Retinal pigment epithelial cell (primary cell): ENCODE measurements around the gene KRT79.

ENCODE experiments used
- DNase-seq: peaks from one replicate; pipeline ENCODE4 v3.0.0-alpha.2; 2010; ENCODE audit warnings: low read depth
- H3K4me3 ChIP-seq: 2 replicates; pipeline ENCODE4 v1.5.1; 2011; ENCODE audit warnings: mild to moderate bottlenecking, low read length, control low read depth, moderate library complexity
- TF ChIP-seq, protein P1 (sequence below): conservative IDR thresholded peaks from 2 replicates; pipeline ENCODE4 v1.5.1; 2011; ENCODE audit warnings: low read depth, low read length, control low read depth, inconsistent platforms

Gene KRT79

DNA sequence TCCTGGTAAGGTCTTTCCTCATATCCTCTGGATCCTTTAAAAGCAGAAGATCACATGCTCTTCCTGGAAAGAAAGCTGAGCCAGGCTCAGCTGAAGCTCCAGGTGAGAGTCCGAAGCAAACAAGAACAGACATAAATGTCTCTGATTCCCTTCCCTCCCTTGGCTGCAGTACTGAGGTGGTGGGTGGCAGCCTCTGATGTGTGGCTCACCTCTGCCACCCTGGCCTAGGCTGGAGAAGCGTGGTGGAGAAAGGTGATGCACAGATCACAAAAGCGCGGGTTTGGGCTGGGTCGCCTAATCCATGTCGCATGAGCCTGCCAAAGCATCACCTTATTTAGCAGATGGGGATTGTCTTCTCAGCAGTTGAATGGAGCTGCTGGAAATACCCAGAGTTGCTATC lies 54.2 kb downstream of the KRT79 start:
- DNase-seq = no peak
- no peak overlapping the region for H3K4me3 ChIP-seq
- TF ChIP-seq, protein P1, sequence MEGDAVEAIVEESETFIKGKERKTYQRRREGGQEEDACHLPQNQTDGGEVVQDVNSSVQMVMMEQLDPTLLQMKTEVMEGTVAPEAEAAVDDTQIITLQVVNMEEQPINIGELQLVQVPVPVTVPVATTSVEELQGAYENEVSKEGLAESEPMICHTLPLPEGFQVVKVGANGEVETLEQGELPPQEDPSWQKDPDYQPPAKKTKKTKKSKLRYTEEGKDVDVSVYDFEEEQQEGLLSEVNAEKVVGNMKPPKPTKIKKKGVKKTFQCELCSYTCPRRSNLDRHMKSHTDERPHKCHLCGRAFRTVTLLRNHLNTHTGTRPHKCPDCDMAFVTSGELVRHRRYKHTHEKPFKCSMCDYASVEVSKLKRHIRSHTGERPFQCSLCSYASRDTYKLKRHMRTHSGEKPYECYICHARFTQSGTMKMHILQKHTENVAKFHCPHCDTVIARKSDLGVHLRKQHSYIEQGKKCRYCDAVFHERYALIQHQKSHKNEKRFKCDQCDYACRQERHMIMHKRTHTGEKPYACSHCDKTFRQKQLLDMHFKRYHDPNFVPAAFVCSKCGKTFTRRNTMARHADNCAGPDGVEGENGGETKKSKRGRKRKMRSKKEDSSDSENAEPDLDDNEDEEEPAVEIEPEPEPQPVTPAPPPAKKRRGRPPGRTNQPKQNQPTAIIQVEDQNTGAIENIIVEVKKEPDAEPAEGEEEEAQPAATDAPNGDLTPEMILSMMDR = no peak

DNA sequence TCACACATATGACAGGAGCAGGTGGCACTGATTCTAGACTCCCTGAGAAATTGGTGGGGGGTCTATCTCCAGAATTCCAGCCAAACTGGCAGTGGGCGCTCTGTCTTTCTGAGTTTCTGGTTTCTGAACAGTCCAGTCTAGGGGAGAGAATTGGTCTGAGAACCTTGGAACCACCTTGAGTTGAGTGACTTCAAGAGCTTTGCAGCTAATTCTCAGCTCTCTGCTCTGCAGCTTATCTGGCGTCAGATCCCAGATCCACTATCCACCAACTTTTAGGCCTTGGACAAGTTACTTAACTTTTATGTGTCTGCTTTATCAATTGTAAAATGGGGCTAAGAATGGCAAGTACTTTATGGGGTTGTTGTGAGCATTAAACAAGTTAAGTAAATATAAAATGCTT lies 55.3 kb downstream of the KRT79 start:
- H3K4me3 ChIP-seq = no peak overlapping the region
- no peak for DNase-seq
- TF ChIP-seq, protein P1 = no peak

DNA sequence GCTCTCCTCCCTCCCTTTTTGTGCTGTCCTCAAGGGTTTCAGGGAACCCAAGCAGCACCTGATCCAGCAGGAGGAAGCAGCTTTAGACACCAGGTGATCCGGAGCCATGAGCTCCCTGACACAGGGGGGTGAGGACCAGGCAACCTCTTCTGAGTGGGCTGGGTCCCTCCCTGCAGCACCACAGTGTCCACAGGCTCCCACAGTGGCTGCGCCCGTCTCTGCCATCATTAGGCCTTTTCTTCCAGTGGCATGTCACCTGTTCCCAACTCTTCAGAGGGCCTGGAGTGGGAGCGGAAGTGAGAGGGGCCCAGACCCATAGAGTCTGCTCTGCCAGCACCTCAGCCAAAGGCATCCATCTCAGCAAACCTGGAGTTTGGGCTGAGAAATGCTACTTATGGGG lies 56.5 kb downstream of the KRT79 start:
- H3K4me3 ChIP-seq = no peak overlapping the region
- TF ChIP-seq, protein P1 = no peak
- DNase-seq = no peak

DNA sequence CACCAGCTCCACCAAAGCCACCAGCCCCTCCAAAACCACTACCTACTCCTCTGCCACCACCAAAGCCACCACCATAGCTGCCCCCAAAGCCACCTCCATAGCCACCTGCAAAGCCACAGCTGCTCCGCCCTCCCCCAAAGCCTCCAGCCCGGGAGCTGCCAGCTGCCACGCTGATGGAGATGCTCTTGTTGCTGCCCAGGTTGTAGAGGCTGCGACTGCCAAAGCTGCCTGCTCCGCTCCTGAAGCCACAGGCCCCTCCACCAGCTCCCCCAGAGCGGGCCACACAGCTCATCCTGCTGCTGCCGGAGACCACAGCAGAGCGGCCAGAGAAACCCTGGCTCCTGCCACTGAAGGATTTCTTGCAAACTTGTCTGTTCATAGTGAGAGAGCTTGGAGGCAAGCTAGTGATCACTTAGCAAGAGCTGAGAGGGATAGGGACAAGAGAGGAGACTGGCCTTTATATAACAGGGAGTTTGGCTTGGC lies 57.2 kb downstream of the KRT79 start, which contains the start of gene KRT76:
Gene KRT76, minus strand, starts transcription at position 433 of the 483 bp plus-strand sequence. Its CDS starts 54 bp downstream, at position 379.
- no peak for DNase-seq
- no peak within 1 kb of the TSS for H3K4me3 ChIP-seq
- TF ChIP-seq, protein P1 = no peak

DNA sequence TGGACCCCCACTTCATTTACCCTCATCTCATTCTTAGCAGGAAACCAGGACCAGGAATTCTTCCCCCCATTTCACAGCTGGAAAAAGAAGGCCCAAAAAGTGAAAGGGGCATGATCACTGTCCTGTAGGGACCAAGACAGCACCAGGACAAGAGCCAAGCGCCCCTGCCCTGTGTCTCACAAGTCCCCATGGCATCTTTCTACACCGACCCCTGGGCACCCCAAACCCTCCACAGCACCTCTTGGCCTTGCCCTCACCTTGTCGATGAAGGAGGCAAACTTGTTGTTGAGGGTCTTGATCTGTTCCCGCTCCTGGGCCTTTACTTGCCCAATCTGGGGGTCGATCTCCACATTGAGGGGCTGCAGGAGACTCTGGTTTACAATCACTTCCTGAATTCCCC lies 57.7 kb downstream of the KRT79 start:
- TF ChIP-seq, protein P1 = no peak
- H3K4me3 ChIP-seq = no peak overlapping the region
- DNase-seq = no peak

DNA sequence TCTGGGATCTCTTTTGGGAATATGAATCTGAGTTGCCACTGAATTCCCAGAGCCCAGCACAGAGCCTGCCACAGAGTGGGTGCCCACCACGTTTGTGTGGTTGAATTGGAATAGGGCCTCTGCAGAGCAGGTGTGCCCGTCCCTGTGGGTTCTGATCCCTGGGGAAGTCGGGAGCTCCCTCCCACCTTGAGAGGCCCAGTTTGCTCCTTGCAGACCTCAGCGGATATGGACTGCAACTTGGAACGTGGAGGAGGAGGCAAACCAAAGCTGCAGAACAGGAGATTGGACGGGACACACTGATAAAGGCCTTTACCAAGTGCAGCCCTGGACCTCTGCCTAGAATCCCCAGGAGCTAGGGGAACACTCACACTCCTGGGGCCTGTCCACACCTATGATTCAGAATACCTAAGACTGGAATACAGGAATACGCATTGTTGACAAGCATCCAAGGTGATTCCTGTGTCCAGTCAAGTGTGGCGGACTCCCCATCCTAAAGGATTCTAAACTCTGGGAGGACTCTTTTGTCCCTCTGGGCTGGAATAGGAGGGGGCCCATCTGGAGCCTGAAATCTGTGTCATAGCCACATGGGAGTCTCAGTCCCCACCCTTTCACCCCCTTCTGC lies 59.4 kb downstream of the KRT79 start:
- TF ChIP-seq, protein P1 = no peak
- no peak for DNase-seq
- H3K4me3 ChIP-seq = no peak overlapping the region

DNA sequence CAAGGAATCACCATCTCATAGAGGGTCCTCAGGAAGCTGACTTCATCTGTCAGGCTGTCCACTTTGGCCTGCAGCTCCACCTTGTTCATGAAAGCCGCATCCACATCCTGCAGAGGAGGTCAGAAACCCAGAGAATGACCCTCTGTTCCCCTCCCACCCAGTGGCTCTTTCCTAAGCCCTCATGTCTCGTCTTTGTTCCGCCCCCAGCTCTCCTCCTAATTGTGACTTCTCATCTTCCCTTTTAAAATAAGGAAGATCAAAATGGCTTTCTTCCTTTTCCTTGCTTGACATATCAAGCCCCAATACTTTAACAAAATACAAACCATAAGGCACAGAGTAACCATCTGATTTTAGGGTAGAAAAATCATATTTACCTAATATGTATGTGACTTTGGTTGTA lies 61.3 kb downstream of the KRT79 start:
- DNase-seq = no peak
- H3K4me3 ChIP-seq = no peak overlapping the region
- TF ChIP-seq, protein P1 = no peak
